SK-N-SH treated with all-trans-retinoic acid at 6 μM for 48 hours (cell line): ENCODE results near the gene ZNF107.

Source experiments
- OSR1 ChIP-seq: fragments of 250-450 bp; sonication (Bioruptor Pico); IDR thresholded peaks from 2 replicates; pipeline ENCODE4 v1.8.0; 2022; ENCODE audit warnings: moderate library complexity, mild to moderate bottlenecking, inconsistent platforms
- PPARA ChIP-seq: fragments of 250-450 bp; sonication (Bioruptor Pico); IDR thresholded peaks from 2 replicates; pipeline ENCODE4 v1.5.0; 2020; ENCODE audit warnings: mild to moderate bottlenecking, borderline replicate concordance
- TCF4 ChIP-seq: fragments of 250-450 bp; sonication (Bioruptor Pico); IDR thresholded peaks from 2 replicates; pipeline ENCODE4 v1.8.0; 2021; ENCODE audit warnings: mild to moderate bottlenecking, moderate library complexity, borderline replicate concordance
- ZC3H10 ChIP-seq: fragments of 250-450 bp; sonication (Bioruptor Pico); IDR thresholded peaks from 2 replicates; pipeline ENCODE4 v1.5.1; 2021; ENCODE audit warnings: mild to moderate bottlenecking, moderate library complexity
- ZFP3 ChIP-seq: fragments of 250-450 bp; sonication (Bioruptor Pico); IDR thresholded peaks from 2 replicates; pipeline ENCODE4 v1.5.0; 2020; ENCODE audit warnings: mild to moderate bottlenecking, moderate library complexity
- ZFP30 ChIP-seq: fragments of 450-650 bp; formaldehyde crosslinking; IDR thresholded peaks from 2 replicates; pipeline ENCODE4 v1.5.0; 2022; ENCODE audit warnings: mild to moderate bottlenecking, moderate library complexity

GRCh38 chr7:64686493-64687184 lies 20.7 kb downstream of the ZNF107 start:
- TF ChIP-seq ZFP30 (CRISPR knock-in tag): no peak
- TF ChIP-seq PPARA (CRISPR knock-in tag): no peak
- TF ChIP-seq ZFP3 (CRISPR knock-in tag): no peak
- TF ChIP-seq ZC3H10 (CRISPR knock-in tag): no peak
- TF ChIP-seq TCF4 (CRISPR knock-in tag): no peak
- TF ChIP-seq OSR1: no peak
